MCF 10A (cell line): Measurements from ENCODE around the gene ASB6. TPM values are rescaled to one million over a fixed set of nuclear protein-coding genes. Genes with fewer than 3 reads are reported as not detected.

Experiments used
- BruUV-seq: library from RNA; stranded (reverse); fragments of 400-500 nt; replicated peaks from 2 replicates; lab custom pipeline; 2021; lab: Mats Ljungman, UMichigan
- CTCF ChIA-PET: fragments of 300-600 bp; sonication (Branson Sonifier 250); formaldehyde crosslinking; extraction: SDS; loops from one replicate; lab custom pipeline; 2021; ENCODE audit warnings: antibody characterized with exemption, inconsistent platforms; lab: Yijun Ruan, JAX
- POLR2A ChIA-PET: fragments of 300-600, 350-650 bp; sonication (Branson Sonifier 250); formaldehyde crosslinking; extraction: SDS; loops from one replicate; lab custom pipeline; 2020; ENCODE audit warnings: antibody characterized with exemption, inconsistent platforms; lab: Yijun Ruan, JAX
- DNase-seq: peaks from one replicate; pipeline ENCODE4 v3.0.0-alpha.2; 2018; ENCODE audit not compliant: unreplicated experiment
- H3K27ac Mint-ChIP-seq: one replicate; pipeline ENCODE4 v1.8.0; 2022; ENCODE audit warnings: mild to moderate bottlenecking, low read depth, mixed read lengths; ENCODE audit not compliant: unreplicated experiment
- H3K27me3 Mint-ChIP-seq: one replicate; pipeline ENCODE4 v1.8.0; 2022; ENCODE audit warnings: mixed read lengths; ENCODE audit not compliant: insufficient read depth, unreplicated experiment
- H3K36me3 Mint-ChIP-seq: one replicate; pipeline ENCODE4 v1.8.0; 2022; ENCODE audit warnings: mild to moderate bottlenecking, moderate library complexity, mixed read lengths; ENCODE audit not compliant: insufficient read depth, unreplicated experiment
- H3K4me1 Mint-ChIP-seq: one replicate; pipeline ENCODE4 v1.8.0; 2022; ENCODE audit warnings: mixed read lengths; ENCODE audit not compliant: insufficient read depth, unreplicated experiment
- H3K4me3 Mint-ChIP-seq: one replicate; pipeline ENCODE4 v1.8.0; 2022; ENCODE audit warnings: mild to moderate bottlenecking, moderate library complexity, mixed read lengths; ENCODE audit not compliant: unreplicated experiment
- H3K9me3 Mint-ChIP-seq: one replicate; pipeline ENCODE4 v1.8.0; 2022; ENCODE audit warnings: mixed read lengths; ENCODE audit not compliant: unreplicated experiment
- CTCF ChIP-seq: fragments of 200-600 bp; IDR thresholded peaks from one replicate; pipeline ENCODE4 v1.8.0; 2022; ENCODE audit warnings: antibody characterized with exemption, mild to moderate bottlenecking; ENCODE audit not compliant: unreplicated experiment
- intact Hi-C: fragments of 100-400 bp; cut with micrococcal nuclease; formaldehyde crosslinking; loops from 2 replicates; pipeline ENCODE4 v1.14.1; 2022
- total RNA-seq: library from RNA; stranded (reverse); gene quantifications from 2 replicates; pipeline ENCODE4 v1.2.3, GENCODE V29; 2022

Gene ASB6
- total RNA-seq, 1 experiment from 2014 or later, result 14.4 TPM

GRCh38 chr9:129598089-129598596 is 43.8 kb downstream of the ASB6 start:
- Mint-ChIP-seq H3K27ac (no peak overlapping the region), H3K4me1 (no peaks in the 10 kb centered on the region), H3K4me3 (no peak overlapping the region), H3K36me3 (no peaks in the 10 kb centered on the region), H3K27me3 (no peaks in the 10 kb centered on the region), H3K9me3 (no peaks in the 10 kb centered on the region)
- CTCF ChIA-PET, result no interaction called here
- intact Hi-C loops, result no loop called here
- POLR2A ChIA-PET, result no interaction called here
- no peak for TF ChIP-seq CTCF
- no peak for DNase-seq
- BruUV-seq, result no TSS peak

- Mint-ChIP-seq H3K4me1 (no peaks in the 10 kb centered on the region), H3K27me3 (no peaks in the 10 kb centered on the region), H3K36me3 (no peaks in the 10 kb centered on the region), H3K27ac (no peak overlapping the region), H3K9me3 (no peaks in the 10 kb centered on the region), H3K4me3 (no peak overlapping the region)
- intact Hi-C loops, result no loop called here
- no TSS peak for BruUV-seq
- TF ChIP-seq CTCF, result no peak
- CTCF ChIA-PET, result no interaction called here
- DNase-seq, result no peak
- POLR2A ChIA-PET, result no interaction called here
These were observed 44.4 kb downstream of the ASB6 start for GRCh38 chr9:129597355-129598088.

GRCh38 chr9:129596541-129597331 is 45.2 kb downstream of the ASB6 start:
- CTCF ChIA-PET, result interaction anchor here (0.7 to 1.3 kb wide), 2 partner anchors 9 to 26 kb away, joined by 3 read pairs; no protein-coding TSS in a partner anchor
- H3K4me3 Mint-ChIP-seq, result no peak overlapping the region
- no TSS peak for BruUV-seq
- H3K27ac Mint-ChIP-seq, result no peak overlapping the region
- intact Hi-C loops, result no loop called here
- no peaks in the 10 kb centered on the region for H3K27me3 Mint-ChIP-seq
- no peaks in the 10 kb centered on the region for H3K9me3 Mint-ChIP-seq
- no peak for DNase-seq
- H3K36me3 Mint-ChIP-seq, result no peaks in the 10 kb centered on the region
- TF ChIP-seq CTCF, result no peak
- no peaks in the 10 kb centered on the region for H3K4me1 Mint-ChIP-seq
- POLR2A ChIA-PET, result interaction anchor here (0.8 to 1.2 kb wide), 2 partner anchors 25 to 86 kb away, joined by 3 read pairs; no protein-coding TSS in a partner anchor
